SKM-1 treated with dmso at 0.1 percent for 144 hours (cell line): ENCODE results near the gene TEX2.
"Not testable (repeated sequence)": the region's sequence is repeated elsewhere in the genome, so short reads cannot be mapped to it uniquely, and the experiment has no call there.

Experiments
- DNase-seq: peaks from one replicate; lab custom pipeline; 2025; ENCODE audit not compliant: unreplicated experiment; lab: John Stamatoyannopoulos, UW

TEX2 gene

DNA sequence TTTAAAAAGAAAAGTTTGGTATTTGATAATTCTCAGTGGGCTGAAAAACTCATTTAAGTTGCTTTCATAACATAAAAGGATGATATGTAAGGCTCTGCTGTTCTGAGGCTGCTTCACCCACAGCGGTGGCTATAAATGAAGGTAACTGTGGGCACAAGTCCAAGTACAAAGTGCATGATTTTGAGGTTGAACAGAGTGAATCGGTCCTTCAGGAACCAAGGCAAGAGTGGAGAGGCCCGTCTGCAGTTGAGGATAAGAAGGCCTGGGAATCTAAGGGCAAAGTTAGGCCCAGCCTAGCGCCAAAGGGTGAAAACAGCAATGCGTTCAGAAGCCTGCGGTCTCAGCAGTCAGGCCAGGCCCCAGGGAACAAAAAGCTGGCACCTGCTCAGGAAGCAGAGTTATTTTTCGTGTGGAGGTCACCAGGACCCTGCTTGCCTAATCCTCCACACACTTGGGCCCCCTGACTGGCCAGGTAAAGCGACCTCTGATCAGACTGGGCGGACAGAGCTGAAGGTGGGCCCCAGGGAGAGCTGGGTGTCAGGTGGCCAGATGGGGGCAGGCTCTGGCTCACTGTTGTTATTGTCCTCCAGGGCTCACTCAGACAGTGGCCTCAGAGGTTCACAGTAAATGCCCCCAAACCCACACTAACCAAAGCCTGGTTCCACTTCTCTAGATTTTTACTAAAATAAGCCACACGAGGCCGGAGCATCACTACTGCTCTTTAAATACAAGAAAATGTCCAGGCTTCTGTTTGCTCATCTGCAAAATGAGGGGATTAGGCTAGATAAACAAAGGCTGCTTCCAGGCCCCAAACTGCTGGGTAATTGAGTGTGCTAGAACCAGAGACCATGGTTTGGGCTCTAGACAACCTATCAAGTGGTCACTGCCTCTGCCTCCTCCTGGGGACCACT is 46.5 kb downstream of the TEX2 start:
- DNase-seq, result no peak

DNA sequence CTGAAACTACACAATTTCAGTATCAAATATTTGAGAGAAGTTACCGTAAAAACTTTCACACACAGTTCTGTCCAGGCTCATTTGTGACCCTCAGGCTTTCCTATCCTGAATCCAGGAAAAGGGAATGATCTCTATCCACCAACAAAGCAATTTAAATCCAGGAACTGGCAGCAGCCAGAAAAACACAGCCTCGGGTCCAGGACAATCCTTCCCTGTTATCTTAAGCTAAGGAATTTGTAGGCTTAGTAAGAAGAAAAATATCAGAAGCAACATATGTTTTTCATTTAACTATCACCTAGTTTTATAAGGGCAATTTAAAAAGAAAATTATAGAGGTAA is 47.1 kb downstream of the TEX2 start:
- no peak for DNase-seq

DNA sequence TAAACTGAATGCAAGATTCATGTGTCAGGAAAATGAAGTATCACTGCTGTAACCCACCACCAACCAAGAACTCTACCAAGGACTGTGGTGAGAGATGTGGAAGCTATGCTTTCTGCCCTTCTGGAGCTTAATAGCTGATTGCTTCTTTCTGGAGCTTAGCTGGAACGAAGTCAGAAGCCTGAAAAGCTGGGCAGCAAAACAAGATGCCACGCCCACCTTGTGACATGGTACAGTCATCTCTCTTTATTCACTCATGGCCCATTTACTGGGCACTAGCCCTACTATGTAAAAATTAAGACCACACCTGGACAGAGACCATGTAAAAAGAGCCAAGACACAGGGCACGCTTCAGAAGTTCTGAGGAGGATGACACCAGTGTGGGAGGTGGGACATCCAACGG is 48.1 kb downstream of the TEX2 start:
- no peak for DNase-seq

DNA sequence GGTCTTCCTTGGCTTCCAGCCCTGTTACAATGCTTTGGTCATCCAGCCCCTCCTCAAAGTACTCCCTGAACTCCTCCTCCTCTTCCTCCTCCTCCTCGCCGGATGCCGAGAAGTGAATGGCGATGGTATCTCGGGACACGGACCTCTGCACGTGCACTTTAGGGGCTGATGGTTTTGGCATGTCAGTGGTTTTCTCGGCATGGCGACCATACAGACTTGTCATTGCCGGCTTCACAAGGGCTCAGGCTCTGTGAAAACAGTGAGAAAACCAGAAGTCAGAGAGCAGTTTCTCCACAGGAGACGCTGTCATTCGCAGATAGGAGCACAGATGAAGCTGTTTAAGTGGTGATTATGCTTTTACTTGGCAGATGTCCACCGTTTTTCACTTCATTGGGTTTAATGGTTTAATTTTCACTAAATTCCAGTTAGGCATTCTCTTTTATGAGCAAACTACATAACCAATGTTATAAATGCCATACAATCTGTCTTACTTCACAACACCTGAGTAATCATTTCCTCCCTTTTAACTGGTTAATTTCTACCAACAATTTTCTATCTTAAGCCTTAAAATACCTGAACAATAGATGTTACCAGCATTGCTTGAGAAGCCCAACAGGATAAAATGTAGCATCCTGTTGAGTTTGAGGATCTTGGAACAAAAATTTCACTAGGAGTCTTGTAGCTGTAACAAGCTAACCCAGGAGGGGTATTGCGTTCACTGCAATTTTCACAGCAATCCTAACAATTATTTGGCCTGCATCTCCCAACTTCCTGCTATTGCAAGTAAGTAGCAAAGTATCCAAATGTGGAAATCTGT is 48.9 kb downstream of the TEX2 start:
- no peak for DNase-seq

DNA sequence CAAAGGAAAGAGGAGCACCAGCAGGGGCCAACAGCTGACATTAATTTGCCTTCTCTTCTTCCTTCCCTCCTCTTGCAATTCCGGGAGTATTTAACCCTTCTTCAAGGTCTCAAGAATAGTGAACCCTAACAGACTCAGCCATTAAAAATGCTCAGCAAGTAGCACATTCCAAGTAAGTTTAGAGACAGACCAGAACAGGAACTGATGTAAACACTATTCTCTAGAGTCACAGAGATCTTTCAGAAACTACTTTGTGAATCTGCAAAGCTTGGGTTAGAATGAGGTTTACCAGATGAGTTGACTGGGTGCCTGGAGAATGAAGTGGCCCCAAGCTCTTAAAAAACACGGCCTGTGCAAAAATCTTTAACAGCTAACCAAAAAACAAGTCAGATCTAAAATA is 50.9 kb downstream of the TEX2 start:
- no peak for DNase-seq

DNA sequence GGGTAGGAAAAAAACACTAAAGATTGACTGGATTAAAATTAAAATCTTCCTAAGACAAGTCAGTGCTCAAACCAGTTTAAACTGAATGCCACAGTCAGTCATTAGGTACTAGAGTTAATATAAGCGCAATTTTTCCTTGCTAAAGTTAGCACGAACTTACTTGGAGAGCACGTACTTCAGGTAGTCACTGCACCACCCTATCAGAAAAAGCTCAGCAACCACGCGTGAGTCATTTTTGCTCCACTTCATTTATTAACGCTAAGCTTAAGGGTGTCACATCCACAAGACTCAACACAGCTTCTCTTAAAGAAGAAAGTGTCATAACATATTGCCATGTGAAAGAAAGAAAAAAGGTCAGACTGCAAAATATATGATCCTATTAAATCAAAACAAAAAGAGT is 53.1 kb downstream of the TEX2 start:
- no peak for DNase-seq

DNA sequence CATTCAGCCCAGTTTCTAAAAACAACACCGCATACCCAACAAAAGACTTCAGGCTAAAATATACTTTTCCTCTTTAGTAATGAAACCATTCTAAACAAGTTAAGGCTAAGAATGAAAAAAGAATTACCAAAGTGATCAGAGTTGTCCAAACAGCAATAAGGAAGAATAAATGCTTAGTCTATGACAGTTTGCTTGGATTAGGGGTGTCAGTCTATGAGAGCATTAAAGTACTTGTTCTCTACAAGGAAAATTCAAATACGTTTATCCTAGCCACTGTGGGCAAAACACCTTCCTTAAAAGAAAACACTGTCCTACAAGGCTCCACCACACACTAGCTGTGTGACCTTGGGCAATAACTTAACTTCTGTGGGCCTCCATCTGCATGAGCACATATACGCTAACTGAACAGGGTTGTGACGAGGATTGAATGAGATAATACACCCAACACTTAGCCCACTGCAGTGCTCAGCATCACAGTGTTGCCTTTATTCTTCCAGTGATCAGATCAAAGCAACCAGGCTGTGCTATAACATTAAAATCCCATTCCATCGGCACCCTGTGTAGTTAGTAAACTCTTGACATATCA is 53.6 kb downstream of the TEX2 start:
- DNase-seq, result no peak

DNA sequence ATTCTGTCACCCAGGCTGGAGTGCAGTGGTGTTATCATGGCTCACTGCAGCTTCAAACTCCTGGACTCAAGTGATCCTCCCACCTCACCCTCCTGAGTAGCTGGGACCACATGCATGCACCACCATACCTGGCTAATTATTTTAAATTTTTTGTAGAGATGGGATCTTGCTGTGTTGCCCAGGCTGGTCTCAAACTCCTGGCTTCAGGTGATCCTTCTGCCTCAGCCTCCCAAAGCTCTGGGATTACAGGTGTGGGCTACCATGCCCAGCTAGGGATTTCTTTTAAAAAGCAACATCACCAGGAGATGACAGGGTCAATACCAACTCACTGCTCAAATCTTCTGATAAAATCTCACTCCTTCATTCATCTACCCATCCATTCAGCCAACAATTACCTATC is 54.4 kb downstream of the TEX2 start:
- not testable (repeated sequence) for DNase-seq

DNA sequence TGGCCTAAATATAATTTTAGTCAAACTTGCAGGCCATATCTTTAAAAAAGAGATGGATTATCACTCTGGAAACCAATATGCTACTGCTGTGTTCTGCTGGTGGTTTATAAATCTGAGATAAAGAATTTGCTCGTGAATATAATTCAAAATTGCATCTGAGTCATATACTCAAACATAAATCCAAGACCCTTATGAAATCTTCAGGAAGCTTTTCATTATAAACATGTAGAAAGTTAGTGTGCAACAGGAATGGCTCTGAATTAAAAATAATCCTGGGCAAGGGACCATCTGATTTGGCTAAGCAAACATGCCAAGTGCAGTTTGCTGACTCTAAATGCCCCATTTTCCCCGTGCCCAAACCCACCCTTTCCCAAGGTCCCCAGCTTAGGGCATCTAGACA is 57.3 kb downstream of the TEX2 start:
- DNase-seq, result no peak

DNA sequence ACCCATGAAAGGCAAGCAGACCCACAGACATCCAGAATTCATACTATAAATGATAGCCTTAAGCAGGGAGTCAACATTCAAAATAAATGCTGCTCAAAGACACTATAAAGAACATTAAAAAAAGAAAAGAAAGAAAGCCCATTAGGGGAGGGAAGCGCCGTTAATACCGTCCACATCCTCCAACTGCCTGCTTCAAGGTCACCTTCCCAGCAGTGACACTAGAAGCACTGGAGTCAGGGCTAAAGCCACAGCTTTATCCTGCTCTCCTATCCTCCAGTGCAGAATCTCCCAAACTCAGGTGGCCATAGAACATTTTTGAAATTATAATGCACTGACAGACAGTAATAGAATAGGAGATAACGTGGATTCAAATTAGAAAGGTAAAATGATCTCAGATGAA is 59.4 kb downstream of the TEX2 start:
- DNase-seq, result no peak

DNA sequence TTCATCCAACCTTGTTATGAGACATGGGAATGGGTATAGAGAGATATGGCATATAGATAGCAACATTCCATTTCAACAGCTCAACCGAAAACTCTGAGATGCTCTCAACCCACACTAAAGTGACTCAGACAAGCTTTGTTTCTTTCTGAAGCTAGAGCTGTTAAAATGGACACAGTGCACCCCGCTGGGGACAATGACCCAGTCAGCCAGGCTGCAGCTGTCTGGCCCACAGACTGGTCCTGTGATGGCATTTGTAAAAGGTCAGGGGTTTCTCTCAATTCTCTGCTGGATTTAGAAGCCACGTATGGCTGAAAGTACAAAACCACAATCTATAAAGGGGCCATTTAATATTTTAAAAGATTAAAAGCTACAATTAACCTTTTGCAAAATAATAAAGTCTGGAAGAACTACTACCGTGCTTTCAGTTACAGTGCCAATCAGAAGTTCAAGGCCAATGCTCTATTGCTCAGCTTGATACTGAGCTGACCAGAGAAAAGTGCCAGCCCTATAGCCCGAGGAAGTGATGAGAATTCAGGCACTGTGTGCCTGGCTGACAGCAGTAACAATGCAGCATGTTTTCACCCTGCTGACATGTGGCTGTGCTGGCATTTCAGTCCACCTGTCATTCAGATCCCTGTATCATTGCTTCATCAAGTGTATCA is 60.2 kb downstream of the TEX2 start:
- DNase-seq, result no peak

DNA sequence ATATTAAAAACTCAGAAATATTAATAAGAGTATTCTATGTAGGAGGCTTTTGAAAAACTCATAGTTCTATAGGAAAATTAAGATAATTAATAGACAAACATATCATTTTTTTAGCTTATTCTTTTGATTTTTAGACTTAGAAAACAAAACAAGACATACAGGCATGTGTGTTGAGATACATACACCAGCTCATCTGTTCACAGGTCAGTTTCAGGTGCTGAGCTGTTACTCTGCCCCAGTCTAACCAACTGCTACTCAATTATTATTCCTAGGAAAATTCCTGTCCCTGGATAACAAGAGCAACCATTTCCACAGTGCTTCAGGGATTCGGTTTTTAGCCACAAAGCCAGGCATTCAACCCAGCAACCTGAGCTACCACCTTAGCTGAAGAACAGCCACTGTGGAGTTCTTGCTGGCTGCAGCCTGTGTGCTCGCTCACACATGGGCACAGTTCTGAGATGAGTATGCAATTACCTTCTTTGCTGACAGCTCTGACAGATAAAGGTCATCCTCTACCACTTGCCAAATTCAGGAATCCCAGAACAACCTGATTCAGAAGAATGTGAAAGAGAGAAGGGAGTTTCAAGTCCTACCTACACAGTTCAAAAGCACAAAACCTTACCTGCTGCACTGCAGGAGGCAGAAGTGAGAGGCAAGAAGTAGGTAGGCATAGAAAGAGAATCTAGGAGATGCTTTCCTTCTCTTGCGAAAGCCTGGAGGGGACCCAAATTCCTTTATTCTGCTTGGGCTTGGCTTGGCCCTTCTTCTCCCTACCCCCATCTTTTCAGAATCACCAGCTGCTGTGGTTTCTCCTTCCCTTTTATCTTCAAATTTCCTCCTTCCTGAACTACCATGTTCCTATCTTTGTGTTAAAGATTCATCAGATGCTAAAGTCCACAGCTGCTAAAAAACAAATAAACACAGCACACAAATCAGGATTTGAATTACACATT is 62.7 kb downstream of the TEX2 start:
- DNase-seq, result no peak

DNA sequence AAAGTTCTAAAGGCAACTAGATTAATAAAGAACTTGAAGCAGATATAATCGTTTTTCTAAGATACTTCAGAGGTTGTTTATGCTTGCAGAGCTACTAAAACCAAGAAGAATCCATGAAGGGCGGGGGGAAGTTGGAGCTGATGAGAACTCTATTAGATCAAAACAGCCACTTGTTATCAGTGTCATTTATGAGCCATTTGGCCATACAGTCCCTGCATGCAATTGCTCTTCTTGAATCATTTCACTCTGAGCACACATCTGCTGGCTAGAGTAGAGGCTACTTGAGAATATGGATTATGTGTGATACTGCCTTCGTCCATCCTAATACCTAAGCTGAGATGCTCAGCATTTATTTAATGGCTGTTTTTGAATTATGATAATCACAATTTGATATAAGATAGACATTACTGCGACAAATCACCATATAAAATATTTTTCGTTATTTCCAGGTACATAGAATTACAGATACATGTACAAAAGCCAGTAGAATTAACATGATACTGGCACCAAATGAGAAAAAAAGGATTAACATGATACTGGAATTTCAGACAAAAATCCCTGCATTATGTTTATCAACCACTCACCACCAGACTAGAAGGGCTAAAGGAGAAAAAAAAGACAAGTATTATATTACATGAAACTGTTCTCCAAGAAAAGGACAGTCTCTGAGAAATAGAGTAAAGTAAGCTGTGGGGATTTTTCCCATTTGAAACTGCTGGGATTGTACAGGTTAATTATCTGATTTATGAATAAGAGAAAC is 64.5 kb downstream of the TEX2 start:
- DNase-seq, result no peak

DNA sequence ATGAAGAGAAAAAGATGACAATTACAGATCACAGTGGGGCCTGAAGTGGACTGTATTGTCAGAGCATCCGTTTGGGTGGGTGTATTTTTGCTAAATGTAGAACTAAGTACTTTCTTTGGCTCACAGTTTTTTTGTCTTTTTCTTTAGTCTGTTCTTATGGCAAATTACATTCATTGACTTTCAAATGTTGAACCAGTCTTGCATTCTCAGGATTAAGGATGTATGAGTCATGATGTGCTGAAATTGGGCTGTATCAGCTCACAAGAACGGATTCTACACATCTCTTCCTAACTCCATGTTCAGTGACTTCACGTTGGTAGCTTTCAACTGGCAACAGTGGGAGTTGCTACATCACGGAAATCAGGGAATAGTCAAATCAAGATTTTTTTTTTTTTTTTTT is 66.5 kb downstream of the TEX2 start:
- DNase-seq, result no peak

DNA sequence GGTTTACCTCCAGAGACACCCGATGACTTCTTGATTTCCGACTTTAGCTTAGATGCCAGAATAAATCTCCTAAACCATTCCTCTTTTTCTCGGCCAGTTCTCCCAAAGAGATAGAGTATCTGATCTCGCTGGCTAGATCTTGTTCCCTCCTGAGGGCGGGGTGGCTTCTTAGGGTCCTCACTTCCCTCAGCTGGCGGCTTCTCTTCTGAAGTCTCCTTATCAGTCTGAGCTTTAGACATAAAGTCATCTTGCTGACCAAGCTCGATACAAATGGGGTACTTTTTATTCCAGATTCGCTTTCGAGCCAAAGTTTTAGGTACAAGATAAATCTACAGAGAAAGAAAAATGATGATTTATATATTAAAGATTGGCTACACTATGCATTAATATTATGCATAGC is 69.5 kb downstream of the TEX2 start:
- no peak for DNase-seq

DNA sequence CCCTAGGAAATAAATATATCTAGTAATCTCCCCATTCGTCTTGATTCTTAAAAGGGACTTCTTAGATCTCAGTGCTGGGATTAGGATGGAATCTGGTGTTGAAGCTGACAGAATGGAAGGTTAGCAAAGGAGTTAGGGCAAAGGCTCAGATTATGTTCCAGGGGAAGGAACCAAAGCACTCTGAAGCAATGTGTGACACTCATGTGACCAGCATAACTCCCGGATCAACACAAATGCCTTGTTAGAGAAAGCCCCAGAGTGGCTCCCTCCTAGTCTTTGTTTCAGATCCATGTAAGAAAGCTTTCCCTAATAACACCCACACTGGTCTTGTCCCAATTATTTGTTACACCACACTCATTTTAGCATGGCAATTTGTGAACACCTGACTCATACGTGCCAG is 70.5 kb downstream of the TEX2 start:
- DNase-seq, result no peak

DNA sequence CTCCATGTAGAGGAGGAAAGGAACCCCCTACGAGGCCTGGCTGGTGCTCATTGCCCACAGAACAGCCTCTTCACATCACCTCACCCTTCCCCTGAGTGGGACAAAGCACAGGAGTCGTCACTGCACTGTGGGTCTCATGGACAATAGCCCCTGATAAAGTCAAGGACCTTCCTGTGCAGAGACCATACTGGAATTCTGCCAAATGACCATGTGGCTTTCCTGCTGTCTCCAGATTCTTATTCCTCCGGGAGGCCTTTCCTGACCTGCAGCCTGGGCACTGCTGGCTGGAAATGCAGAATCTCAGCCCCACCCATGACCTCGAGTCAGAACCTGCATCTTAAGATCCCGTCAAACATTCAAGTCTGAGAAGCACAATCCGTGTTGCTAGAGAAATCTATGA is 72.6 kb downstream of the TEX2 start:
- no peak for DNase-seq

DNA sequence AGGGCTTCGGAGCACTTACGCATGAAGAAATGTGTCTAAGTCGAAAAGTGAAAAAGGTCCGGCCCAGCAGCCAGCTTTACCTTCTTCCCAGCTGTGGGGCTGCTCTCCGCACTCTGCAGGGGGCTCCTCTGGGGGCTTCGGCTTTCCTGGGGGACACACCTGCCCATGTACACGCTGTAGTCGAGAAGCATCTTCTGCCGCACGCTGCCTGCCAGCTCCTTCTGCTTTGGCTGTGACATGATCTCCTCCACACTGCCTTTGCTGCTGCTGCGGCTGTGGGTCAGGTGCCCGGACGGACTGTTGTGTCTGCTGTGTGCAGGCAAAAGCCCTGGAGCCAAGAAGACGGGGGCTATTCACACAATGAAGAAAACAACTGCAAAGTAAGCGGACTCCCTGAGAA is 75.0 kb downstream of the TEX2 start:
- no peak for DNase-seq

DNA sequence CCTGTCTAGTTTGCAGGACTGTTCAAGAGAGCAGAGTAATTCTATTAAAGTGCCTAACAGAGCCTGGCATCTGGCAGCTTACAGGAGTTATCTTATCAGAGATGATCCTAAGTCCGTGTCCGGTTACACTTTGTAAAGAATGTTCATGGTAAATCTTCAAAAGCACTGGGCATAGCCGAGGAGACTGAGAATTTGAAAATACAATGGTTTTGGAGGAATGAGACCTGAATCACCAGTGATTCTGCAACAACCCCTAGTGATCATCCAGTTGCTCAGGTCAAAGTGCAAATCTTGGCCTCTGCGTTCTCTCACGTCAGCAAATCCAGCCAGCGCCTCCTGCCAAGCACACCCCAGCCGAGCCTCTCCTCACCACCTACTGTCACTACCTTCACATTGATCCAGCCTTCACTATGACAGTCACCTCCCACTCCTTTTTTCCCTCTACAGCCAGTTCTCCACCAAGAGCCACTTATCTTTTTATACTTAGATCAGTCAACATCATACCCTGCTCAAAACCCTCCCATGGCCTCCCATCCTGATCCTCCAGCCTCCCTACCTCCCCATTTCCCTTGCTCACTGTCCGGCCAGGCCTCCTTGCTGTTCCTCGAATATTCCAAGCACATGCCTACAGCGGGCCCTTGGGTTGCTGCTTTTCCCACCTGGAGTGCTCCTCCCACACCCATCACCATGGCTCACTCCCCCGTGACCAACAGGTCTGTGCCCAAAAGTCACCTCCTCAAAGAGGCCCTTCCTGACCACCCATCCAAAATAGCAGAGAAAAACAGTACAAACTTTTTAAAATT is 75.8 kb downstream of the TEX2 start:
- no peak for DNase-seq
